Measurements from ENCODE around the gene ANO3.

GRCh38 chr11:26622181-26622580 lies 290.3 kb downstream of the ANO3 start:
- TF ChIP-seq POLR2A (IDR thresholded peaks at IDR 0.05) (no peak), CTCF (IDR thresholded peaks at IDR 0.05) (no peak)
